Erythroblast (primary cell): ENCODE measurements around the gene SEC22C.

Source experiments
- GATA1 ChIP-seq: IDR thresholded peaks from 2 replicates; pipeline ENCODE4 v1.6.1; 2011; ENCODE audit warnings: low read depth, mild to moderate bottlenecking, control low read depth, low read length, moderate library complexity
- POLR2A ChIP-seq: IDR thresholded peaks from 2 replicates; pipeline ENCODE4 v1.6.1; 2011; ENCODE audit warnings: mild to moderate bottlenecking, low read length

- TF ChIP-seq POLR2A (no peak), GATA1 (no peak)
Observed at GRCh38 chr3:42508562-42508961, 73.2 kb downstream of the SEC22C start.
